HCT116 (cell line): ENCODE data around the gene ZNF443. TPM values are rescaled to one million over a fixed set of nuclear protein-coding genes. Genes with fewer than 3 reads are reported as not detected.

Experiments
- ATAC-seq: fragments of 200-7000 bp; cut with Tn5 transposase; 2 replicates; pipeline ENCODE4 v1.9.1; 2020; ENCODE audit warnings: mild to moderate bottlenecking, moderate library complexity
- BruUV-seq: library from RNA; stranded (reverse); fragments of 400-500 nt; replicated peaks from 2 replicates; lab custom pipeline; 2021; lab: Mats Ljungman, UMichigan
- CTCF ChIA-PET: fragments of 300-600 bp; sonication (Branson Sonifier 250); formaldehyde crosslinking; loops from one replicate; lab custom pipeline; 2021; ENCODE audit warnings: antibody characterized with exemption; lab: Charles Lee
- POLR2A ChIA-PET: fragments of 300-600, 350-600 bp; sonication (Branson Sonifier 250); formaldehyde crosslinking; loops from one replicate; lab custom pipeline; 2021; ENCODE audit warnings: antibody characterized with exemption; lab: Charles Lee
- RAD21 ChIA-PET, 2 experiments: fragments of 300-600 bp; sonication (Branson Sonifier 250); formaldehyde crosslinking; loops; one replicate each; lab custom pipeline; 2023; ENCODE audit warnings: low total read pairs in 2 of 2; ENCODE audit not compliant: uncharacterized antibody in 2 of 2, unreplicated experiment in 2 of 2, low non-redundant PET in 1 of 2; lab: Charles Lee
- DNase-seq: peaks from one replicate; pipeline ENCODE4 v3.0.0-alpha.2; 2010; ENCODE audit warnings: low read depth, low spot score
- H2AFZ ChIP-seq: fragments of 200-600 bp; shearing (Covaris generic), sonication (generic); 2 replicates; pipeline ENCODE4 v1.6.1; 2017; ENCODE audit warnings: low read depth, mixed run types, mixed read lengths, antibody characterized with exemption, low read length; ENCODE audit not compliant: poor library complexity, severe bottlenecking
- H3K27ac ChIP-seq: 2 replicates; pipeline ENCODE4 v1.5.1; 2012; ENCODE audit warnings: low read depth, low read length
- H3K27me3 ChIP-seq: fragments of 200-600 bp; sonication (generic); 2 replicates; pipeline ENCODE4 v1.6.1; 2016; ENCODE audit warnings: mixed run types, low read length, mixed read lengths; ENCODE audit not compliant: insufficient read depth
- H3K36me3 ChIP-seq, 2 experiments: fragments of 200-500 bp in 1 of 2; fragments of 200-600 bp in 1 of 2; sonication (Bioruptor generic) in 1 of 2; sonication (generic) in 1 of 2; 2 replicates each; pipeline versions ENCODE4 v1.5.1 to v1.6.1; 2014 to 2016; ENCODE audit warnings: low read length in 2 of 2, inconsistent platforms in 1 of 2, mixed read lengths in 1 of 2, mixed run types in 1 of 2; ENCODE audit not compliant: insufficient read depth in 2 of 2, control insufficient read depth in 1 of 2
- H3K4me1 ChIP-seq, 2 experiments: fragments of 200-600 bp in 1 of 2; sonication (generic) in 1 of 2; 2 replicates each; pipeline versions ENCODE4 v1.5.1 to v1.6.1; 2012 to 2017; ENCODE audit warnings: low read length in 2 of 2, inconsistent platforms in 1 of 2, mild to moderate bottlenecking in 1 of 2, mixed read lengths in 1 of 2, mixed run types in 1 of 2, moderate library complexity in 1 of 2; ENCODE audit not compliant: insufficient read depth in 2 of 2, control insufficient read depth in 1 of 2
- H3K4me2 ChIP-seq: fragments of 200-600 bp; sonication (generic); 2 replicates; pipeline ENCODE4 v1.6.1; 2017; ENCODE audit warnings: mixed run types, low read length, mixed read lengths
- H3K4me3 ChIP-seq, 2 experiments: fragments of 200-600 bp in 1 of 2; sonication (generic) in 1 of 2; replicated peaks in 1 of 2; 2 replicates each; pipeline ENCODE4 v1.5.1; 2011 to 2016; ENCODE audit warnings: low read length in 2 of 2, control low read depth in 1 of 2, low read depth in 1 of 2, mild to moderate bottlenecking in 1 of 2, mixed read lengths in 1 of 2, mixed run types in 1 of 2
- H3K79me2 ChIP-seq: fragments of 200-600 bp; sonication (generic); 2 replicates; pipeline ENCODE4 v1.6.1; 2017; ENCODE audit warnings: mild to moderate bottlenecking, mixed run types, low read length, moderate library complexity, mixed read lengths; ENCODE audit not compliant: insufficient read depth
- H3K9ac ChIP-seq: fragments of 200-600 bp; sonication (generic); 2 replicates; pipeline ENCODE4 v1.6.1; 2016; ENCODE audit warnings: low read length, mixed read lengths
- H3K9me2 ChIP-seq: fragments of 200-600 bp; sonication (generic), shearing (Covaris generic); 2 replicates; pipeline ENCODE4 v1.6.1; 2017; ENCODE audit warnings: mixed run types, mild to moderate bottlenecking, moderate library complexity; ENCODE audit not compliant: insufficient read depth
- H3K9me3 ChIP-seq, 2 experiments: fragments of 200-500 bp in 1 of 2; fragments of 200-600 bp in 1 of 2; sonication (Bioruptor generic) in 1 of 2; sonication (generic) in 1 of 2; 2 replicates each; pipeline ENCODE4 v1.6.1; 2014 to 2017; ENCODE audit warnings: low read length in 2 of 2, mixed read lengths in 2 of 2, inconsistent platforms in 1 of 2, low read depth in 1 of 2, mild to moderate bottlenecking in 1 of 2, mixed run types in 1 of 2, moderate library complexity in 1 of 2; ENCODE audit not compliant: control insufficient read depth in 1 of 2, insufficient read depth in 1 of 2
- H4K20me1 ChIP-seq: fragments of 200-600 bp; sonication (generic), shearing (Covaris generic); 2 replicates; pipeline ENCODE4 v1.6.1; 2017; ENCODE audit warnings: mixed run types, mild to moderate bottlenecking, moderate library complexity; ENCODE audit not compliant: insufficient read depth
- CBX3 ChIP-seq: IDR thresholded peaks from 2 replicates; pipeline ENCODE4 v1.6.1; 2012; ENCODE audit warnings: low read depth
- CTCF ChIP-seq, 3 experiments: fragments of 200-600 bp in 1 of 3; sonication (generic) in 1 of 3; IDR thresholded peaks in 2 of 3; conservative IDR thresholded peaks in 1 of 3; 2 replicates each; pipeline ENCODE4 v1.5.1; 2012 to 2017; ENCODE audit warnings: low read depth in 2 of 3, low read length in 2 of 3, antibody characterized with exemption in 1 of 3, borderline replicate concordance in 1 of 3, control low read depth in 1 of 3, mild to moderate bottlenecking in 1 of 3, mixed read lengths in 1 of 3, mixed run types in 1 of 3, moderate library complexity in 1 of 3; ENCODE audit not compliant: insufficient read depth in 1 of 3
- REST ChIP-seq: IDR thresholded peaks from 2 replicates; pipeline ENCODE4 v1.6.1; 2012; ENCODE audit warnings: low read depth
- SIN3A ChIP-seq: IDR thresholded peaks from 2 replicates; pipeline ENCODE4 v1.6.1; 2012; ENCODE audit warnings: low read depth
- SP1 ChIP-seq: IDR thresholded peaks from 2 replicates; pipeline ENCODE4 v1.6.1; 2012; ENCODE audit warnings: low read depth
- YY1 ChIP-seq: IDR thresholded peaks from 2 replicates; pipeline ENCODE4 v1.6.1; 2011; ENCODE audit warnings: low read length, low read depth, moderate library complexity, mild to moderate bottlenecking; ENCODE audit not compliant: insufficient replicate concordance; ENCODE audit errors: extremely low read depth
- ZNF274 ChIP-seq: fragments of 200-500 bp; sonication (Bioruptor generic); IDR thresholded peaks from 2 replicates; pipeline ENCODE4 v1.6.1; 2014; ENCODE audit warnings: mild to moderate bottlenecking, low read depth, low read length, inconsistent platforms
- intact Hi-C: fragments of 100-400 bp; cut with micrococcal nuclease; formaldehyde crosslinking; loops from 2 replicates; pipeline ENCODE4 v1.10.0; 2022
- total RNA-seq: library from RNA; stranded (reverse); gene quantifications from one replicate; pipeline ENCODE4 v1.2.1, GENCODE V29; 2021; ENCODE audit not compliant: unreplicated experiment

The ZNF443 gene
- total RNA-seq, 1 experiment from 2014 or later = 2.9 TPM

GRCh38 chr19:12484371-12485051, 43.7 kb upstream of the ZNF443 start, which contains the start of gene ZNF709:
Gene ZNF709, minus strand, starts transcription at chr19:12484816. Its CDS starts 159 bp downstream, at chr19:12484657.
- Histone ChIP-seq H3K4me2 (no peak within 1 kb of the TSS), H3K36me3 (no peaks in the 10 kb centered on the region), H3K27ac (no peak within 1 kb of the TSS), H3K9me2 (no peaks in the 10 kb centered on the region), H4K20me1 (no peaks in the 10 kb centered on the region), H3K9me3 (peaks cover 5 to 6% of the 10 kb centered on the region in 2 experiments; a peak in 2 of 4 replicates), H3K27me3 (no peaks in the 10 kb centered on the region), H3K4me3 (no peak within 1 kb of the TSS), H3K4me1 (no peaks in the 10 kb centered on the region), H2AFZ (no peak within 1 kb of the TSS), H3K9ac (no peak within 1 kb of the TSS), H3K79me2 (no peaks in the 10 kb centered on the region)
- TF ChIP-seq ZNF274 (no peak), SIN3A (no peak), REST (no peak), SP1 (no peak), CBX3 (no peak), YY1 (no peak), CTCF (IDR thresholded peaks at IDR 0.05 in 2 of 3, conservative IDR thresholded peaks at IDR 0.05 in 1 of 3; ENCODE audit: borderline replicate concordance in 1 of 3, insufficient read depth in 1 of 3, low read depth in 2 of 3, low read length in 2 of 3) (no peak)
- intact Hi-C loops = no loop called here
- DNase-seq (no peak), ATAC-seq (no peak)
- BruUV-seq = no TSS peak
- CTCF ChIA-PET = no interaction called here
- POLR2A ChIA-PET = no interaction called here
- RAD21 ChIA-PET = no interaction called here
